ENCODE results near the gene SLC4A5.
"Not testable (repeated sequence)": the region's sequence is repeated elsewhere in the genome, so short reads cannot be mapped to it uniquely, and the experiment has no call there.

Gene SLC4A5

GRCh38 chr2:74197049-74197448 is 146.2 kb downstream of the SLC4A5 start:
- DNase-seq: no peak

GRCh38 chr2:74194799-74195198 is 148.4 kb downstream of the SLC4A5 start:
- no peak for DNase-seq

GRCh38 chr2:74191596-74192380 is 151.4 kb downstream of the SLC4A5 start:
- DNase-seq: no peak

- DNase-seq: no peak
Measured at GRCh38 chr2:74188696-74189095, 154.5 kb downstream of the SLC4A5 start.

GRCh38 chr2:74188018-74188601 is 155.1 kb downstream of the SLC4A5 start:
- no peak for DNase-seq

- DNase-seq: not testable (repeated sequence)
Measured at GRCh38 chr2:74186706-74187105, 156.5 kb downstream of the SLC4A5 start.

- peak; percentile 21 for DNase-seq
Measured at GRCh38 chr2:74186038-74186437, 157.2 kb downstream of the SLC4A5 start.

- DNase-seq: no peak
Measured at GRCh38 chr2:74183878-74184277, 159.3 kb downstream of the SLC4A5 start.

- DNase-seq: no peak
Measured at GRCh38 chr2:74181739-74182138, 161.5 kb downstream of the SLC4A5 start.

- peak; percentile 1 for DNase-seq
Measured at GRCh38 chr2:74179063-74179865, 164.0 kb downstream of the SLC4A5 start.

GRCh38 chr2:74178211-74179062 is 164.8 kb downstream of the SLC4A5 start, which contains the start of gene MOB1A:
MOB1A (minus strand) TSS chr2:74178879; CDS start chr2:74178674, 205 bp downstream.
- peak; percentile 98 for DNase-seq

- no peak for DNase-seq
Measured at GRCh38 chr2:74177696-74178095, 165.5 kb downstream of the SLC4A5 start.

GRCh38 chr2:74174909-74175308 is 168.3 kb downstream of the SLC4A5 start:
- DNase-seq: no peak

- DNase-seq: no peak
Measured at GRCh38 chr2:74168739-74169138, 174.5 kb downstream of the SLC4A5 start.

Data from CD4-positive, alpha-beta T cell treated with Interleukin-6 for 4 hours (primary cell).